NCI-H2196 treated with DMSO at 0.1 percent for 48 hours (cell line): ENCODE results near the gene DEDD.
"Not testable (repeated sequence)": the region's sequence is repeated elsewhere in the genome, so short reads cannot be mapped to it uniquely, and the experiment has no call there.

Experiments
- DNase-seq: peaks from one replicate; lab custom pipeline; 2025; ENCODE audit not compliant: unreplicated experiment; lab: John Stamatoyannopoulos, UW

DEDD gene

GRCh38 chr1:161128591-161129420 lies 3.7 kb downstream of the DEDD start:
- DNase-seq = no peak

GRCh38 chr1:161127649-161128048 lies 4.8 kb downstream of the DEDD start:
- DNase-seq = no peak

- no peak for DNase-seq
Observed at GRCh38 chr1:161122967-161123366, 9.5 kb downstream of the DEDD start.

- no peak for DNase-seq
Observed at GRCh38 chr1:161121834-161122233, 10.6 kb downstream of the DEDD start.

GRCh38 chr1:161121042-161121650 lies 11.3 kb downstream of the DEDD start:
- no peak for DNase-seq

- DNase-seq = no peak
Observed at GRCh38 chr1:161119092-161119903, 13.2 kb downstream of the DEDD start.

- DNase-seq = peak; percentile 73
Observed at GRCh38 chr1:161117759-161118581, 14.5 kb downstream of the DEDD start, which contains the start of the genes NIT1 and PFDN2. Gene NIT1, plus strand, starts transcription at chr1:161118105. Its CDS starts 72 bp downstream, at chr1:161118177. Gene PFDN2, minus strand, starts transcription at chr1:161118037. Its CDS starts 11 bp downstream, at chr1:161118026.

- DNase-seq = not testable (repeated sequence)
Observed at GRCh38 chr1:161115961-161116360, 16.5 kb downstream of the DEDD start.

- no peak for DNase-seq
Observed at GRCh38 chr1:161115132-161115711, 17.2 kb downstream of the DEDD start.

GRCh38 chr1:161114556-161114955 lies 17.9 kb downstream of the DEDD start:
- no peak for DNase-seq

GRCh38 chr1:161113915-161114314 lies 18.6 kb downstream of the DEDD start:
- no peak for DNase-seq

- DNase-seq = no peak
Observed at GRCh38 chr1:161111527-161111926, 20.9 kb downstream of the DEDD start.

GRCh38 chr1:161111117-161111516 lies 21.4 kb downstream of the DEDD start:
- DNase-seq = no peak

- no peak for DNase-seq
Observed at GRCh38 chr1:161106431-161106830, 26.0 kb downstream of the DEDD start.

- DNase-seq = no peak
Observed at GRCh38 chr1:161100556-161100955, 31.9 kb downstream of the DEDD start.

- DNase-seq = no peak
Observed at GRCh38 chr1:161099090-161099802, 33.2 kb downstream of the DEDD start.

GRCh38 chr1:161098210-161099068 lies 34.0 kb downstream of the DEDD start, which contains the start of gene KLHDC9:
Gene KLHDC9, plus strand, starts transcription at chr1:161098361. Its CDS starts 175 bp downstream, at chr1:161098536.
- peak; percentile 81 for DNase-seq

GRCh38 chr1:161096530-161096929 lies 35.9 kb downstream of the DEDD start:
- DNase-seq = no peak

- DNase-seq = no peak
Observed at GRCh38 chr1:161096015-161096414, 36.5 kb downstream of the DEDD start.
